Central memory CD4-positive, alpha-beta T cell (primary cell): Measurements from ENCODE around the gene TMEM150B.

ENCODE experiments used
- DNase-seq: peaks from one replicate; pipeline ENCODE4 v3.0.0; 2022

The TMEM150B gene

GRCh38 chr19:55354698-55355212, 29.6 kb upstream of the TMEM150B start, which contains the start of gene COX6B2:
COX6B2 (minus strand) TSS chr19:55354719; CDS start chr19:55354521, 198 bp downstream.
- no peak for DNase-seq

- DNase-seq: peak; percentile 36
Observed at GRCh38 chr19:55353803-55354697, 28.9 kb upstream of the TMEM150B start.

GRCh38 chr19:55353356-55353802, 28.2 kb upstream of the TMEM150B start:
- DNase-seq: no peak

- DNase-seq: no peak
Observed at GRCh38 chr19:55352549-55353145, 27.5 kb upstream of the TMEM150B start.

- no peak for DNase-seq
Observed at GRCh38 chr19:55352040-55352439, 26.9 kb upstream of the TMEM150B start.

- no peak for DNase-seq
Observed at GRCh38 chr19:55350620-55351315, 25.6 kb upstream of the TMEM150B start.

GRCh38 chr19:55348317-55349034, 23.3 kb upstream of the TMEM150B start:
- DNase-seq: no peak

- no peak for DNase-seq
Observed at GRCh38 chr19:55347442-55348009, 22.4 kb upstream of the TMEM150B start.

- no peak for DNase-seq
Observed at GRCh38 chr19:55346725-55347441, 21.7 kb upstream of the TMEM150B start.

- no peak for DNase-seq
Observed at GRCh38 chr19:55345818-55346724, 20.9 kb upstream of the TMEM150B start.

- DNase-seq: no peak
Observed at GRCh38 chr19:55345101-55345817, 20.1 kb upstream of the TMEM150B start.

GRCh38 chr19:55344444-55344843, 19.3 kb upstream of the TMEM150B start:
- DNase-seq: no peak

GRCh38 chr19:55341595-55342531, 16.7 kb upstream of the TMEM150B start:
- no peak for DNase-seq

GRCh38 chr19:55341171-55341588, 16.0 kb upstream of the TMEM150B start:
- DNase-seq: no peak

- DNase-seq: no peak
Observed at GRCh38 chr19:55340784-55341147, 15.6 kb upstream of the TMEM150B start.

- no peak for DNase-seq
Observed at GRCh38 chr19:55339889-55340783, 15.0 kb upstream of the TMEM150B start.
